Esophagus squamous epithelium (tissue), 4 donors: ENCODE data around the gene AIF1.

Source experiments
- CTCF ChIP-seq, 6 experiments: fragments of 450-650 bp in 4 of 6; fragments of 200-600 bp in 2 of 6; sonication (generic) in 2 of 6; IDR thresholded peaks; one replicate each; pipeline ENCODE4 v1.5.1; 2016 to 2019; ENCODE audit warnings: antibody characterized with exemption in 6 of 6, mild to moderate bottlenecking in 4 of 6, moderate library complexity in 4 of 6
- POLR2A ChIP-seq, 4 donors: fragments of 450-650 bp; IDR thresholded peaks; one replicate each; pipeline ENCODE4 v1.6.1; 2017; ENCODE audit warnings: antibody characterized with exemption in 4 of 4, mild to moderate bottlenecking in 4 of 4, moderate library complexity in 3 of 4

DNA sequence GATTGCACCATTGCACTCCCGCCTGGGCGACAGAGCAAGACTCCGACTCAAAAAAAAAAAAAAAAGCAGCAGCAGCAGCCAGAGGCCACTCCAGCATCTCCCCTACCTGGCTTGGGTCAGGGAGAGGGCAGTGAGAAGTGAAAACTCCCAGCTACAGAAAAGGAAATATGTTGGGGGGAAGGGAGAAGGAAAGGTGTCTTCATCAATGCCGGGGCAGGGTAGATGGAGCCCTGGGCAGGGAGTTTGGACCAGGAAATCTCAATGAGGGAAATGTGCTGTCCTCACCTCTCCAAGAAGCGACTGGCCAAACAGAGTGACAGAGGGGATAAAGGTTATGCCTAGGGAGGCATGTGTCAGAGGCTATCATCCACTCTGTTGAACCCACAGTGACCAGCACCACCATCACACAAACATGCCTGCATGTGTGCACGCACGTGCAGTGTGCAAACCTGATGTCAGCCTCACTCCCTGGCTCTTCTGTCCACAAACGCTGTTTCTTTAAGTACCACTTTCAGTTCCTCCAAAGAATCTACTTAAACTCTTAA, 887 bp upstream of the AIF1 start:
- TF ChIP-seq CTCF (IDR thresholded peaks at IDR 0.05): no peak
- TF ChIP-seq POLR2A (IDR thresholded peaks at IDR 0.05): no peak
